ENCODE results near the gene HOXC13.

GRCh38 chr12:53928054-53928835, 10.4 kb upstream of the HOXC13 start:
- TF ChIP-seq POLR2A (IDR thresholded peaks at IDR 0.05): no peak
- TF ChIP-seq, protein P1, sequence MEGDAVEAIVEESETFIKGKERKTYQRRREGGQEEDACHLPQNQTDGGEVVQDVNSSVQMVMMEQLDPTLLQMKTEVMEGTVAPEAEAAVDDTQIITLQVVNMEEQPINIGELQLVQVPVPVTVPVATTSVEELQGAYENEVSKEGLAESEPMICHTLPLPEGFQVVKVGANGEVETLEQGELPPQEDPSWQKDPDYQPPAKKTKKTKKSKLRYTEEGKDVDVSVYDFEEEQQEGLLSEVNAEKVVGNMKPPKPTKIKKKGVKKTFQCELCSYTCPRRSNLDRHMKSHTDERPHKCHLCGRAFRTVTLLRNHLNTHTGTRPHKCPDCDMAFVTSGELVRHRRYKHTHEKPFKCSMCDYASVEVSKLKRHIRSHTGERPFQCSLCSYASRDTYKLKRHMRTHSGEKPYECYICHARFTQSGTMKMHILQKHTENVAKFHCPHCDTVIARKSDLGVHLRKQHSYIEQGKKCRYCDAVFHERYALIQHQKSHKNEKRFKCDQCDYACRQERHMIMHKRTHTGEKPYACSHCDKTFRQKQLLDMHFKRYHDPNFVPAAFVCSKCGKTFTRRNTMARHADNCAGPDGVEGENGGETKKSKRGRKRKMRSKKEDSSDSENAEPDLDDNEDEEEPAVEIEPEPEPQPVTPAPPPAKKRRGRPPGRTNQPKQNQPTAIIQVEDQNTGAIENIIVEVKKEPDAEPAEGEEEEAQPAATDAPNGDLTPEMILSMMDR (IDR thresholded peaks at IDR 0.05): no peak
- TF ChIP-seq POLR2AphosphoS5 (IDR thresholded peaks at IDR 0.05; ENCODE audit: insufficient read depth in 1 of 2, low read depth in 1 of 2): no peak
